ENCODE data around the gene PGC. TPM values are rescaled to one million over a fixed set of nuclear protein-coding genes. Genes with fewer than 3 reads are reported as not detected.

Gene PGC
- total RNA-seq, 1 experiment from 2014 or later, result not detected

- Histone ChIP-seq H3K4me1 (ENCODE audit: insufficient read depth, low read length) (no peaks in the 10 kb centered on the region), H3K23ac (ENCODE audit: insufficient read length, low read depth, low read length) (no peak overlapping the region), H3K79me1 (ENCODE audit: insufficient read depth, low read depth, low read length, poor library complexity, severe bottlenecking) (no peaks in the 10 kb centered on the region), H2BK5ac (ENCODE audit: insufficient read length, low read length) (no peak overlapping the region), H4K8ac (replicated peaks; ENCODE audit: insufficient read length, low read depth, low read length) (no peak overlapping the region), H2BK120ac (ENCODE audit: low read depth, low read length, poor library complexity, severe bottlenecking) (no peak overlapping the region), H2BK15ac (ENCODE audit: low read depth, low read length) (no peak overlapping the region), H4K20me1 (ENCODE audit: control insufficient read depth, insufficient read depth, insufficient read length) (peaks cover 2% of the 10 kb centered on the region), H2BK12ac (ENCODE audit: insufficient read length, low read depth, low read length) (no peak overlapping the region), H3K4ac (ENCODE audit: low read depth, low read length) (no peak overlapping the region), H3K79me2 (ENCODE audit: insufficient read depth, low read length) (no peaks in the 10 kb centered on the region; the same call in 1 of the 2 replicates), H2BK20ac (ENCODE audit: low read depth, low read length, poor library complexity, severe bottlenecking) (no peak overlapping the region), H3K27ac (ENCODE audit: insufficient read length, low read depth, low read length) (no peak overlapping the region), H3K23me2 (ENCODE audit: insufficient read length, low read depth, low read length, poor library complexity, severe bottlenecking) (no peaks in the 10 kb centered on the region), H3K18ac (ENCODE audit: insufficient read length, low read depth, low read length) (no peak overlapping the region), H4K91ac (ENCODE audit: insufficient read length, low read depth, low read length) (no peak overlapping the region), H3K14ac (ENCODE audit: insufficient read depth, low read length) (no peak overlapping the region), H2AFZ (ENCODE audit: low read length) (no peak overlapping the region), H4K5ac (ENCODE audit: insufficient read length, low read depth, low read length) (no peak overlapping the region), H3K9ac (ENCODE audit: extremely low read depth, insufficient read length, low read length) (no peak overlapping the region), H2AK5ac (ENCODE audit: insufficient read length, low read length) (no peak overlapping the region), H3T11ph (ENCODE audit: low read length) (no peak overlapping the region), H3K27me3 (ENCODE audit: insufficient read depth, low read length) (no peaks in the 10 kb centered on the region), H3K9me3 (ENCODE audit: control insufficient read depth, low read depth, low read length) (no peaks in the 10 kb centered on the region), H3K4me2 (ENCODE audit: insufficient read depth, insufficient read length, low read length) (no peak overlapping the region), H3K56ac (ENCODE audit: insufficient read length, low read depth, low read length) (no peak overlapping the region)
- TF ChIP-seq CTCF (conservative IDR thresholded peaks at IDR 0.05), result no peak
- no peak overlapping the region for H3K27ac Mint-ChIP-seq
- no peaks in the 10 kb centered on the region for H3K9me3 Mint-ChIP-seq
- H3K4me3 Mint-ChIP-seq, result no peak overlapping the region
- no peak for DNase-seq
- no peaks in the 10 kb centered on the region for H3K36me3 Mint-ChIP-seq (ENCODE audit: insufficient read depth in 1 of 3, low read depth in 3 of 3)
- H3K27me3 Mint-ChIP-seq (ENCODE audit: low read depth), result peaks cover 12% of the 10 kb centered on the region
- WGBS (ENCODE audit: extremely low coverage, insufficient read length, low lambda C conversion rate), result no CpG with 5 or more reads among the region's 9 CpGs
- H3K4me1 Mint-ChIP-seq, result peaks cover 0 to 10% of the 10 kb centered on the region in 2 experiments; a peak in 3 of 4 replicates
Observed at GRCh38 chr6:41713159-41713649, 34.0 kb downstream of the PGC start.

Measured in H9 (cell line).